ENCODE results near the gene AGBL4. TPM values are rescaled to one million over a fixed set of nuclear protein-coding genes. Genes with fewer than 3 reads are reported as not detected.

Gene AGBL4
- polyA plus RNA-seq, 1 donor (not counting 4 experiments of a cell fraction or from before 2014, with no cell fraction given): not detected

- Histone ChIP-seq H3K4me2 (ENCODE audit: control insufficient read depth, extremely low read depth, insufficient read depth, low read depth, low read length) (no peak overlapping the region), H3K4me1 (ENCODE audit: control insufficient read depth, extremely low read depth, insufficient read depth, low read length) (no peaks in the 10 kb centered on the region), H3K79me2 (ENCODE audit: control insufficient read depth, insufficient read depth, low read length) (no peaks in the 10 kb centered on the region), H3K27me3 (ENCODE audit: control insufficient read depth, extremely low read depth, insufficient read depth, low read length) (no peaks in the 10 kb centered on the region), H3K9ac (ENCODE audit: control insufficient read depth, extremely low read depth, insufficient read depth, low read length) (no peak overlapping the region), H3K27ac (ENCODE audit: control insufficient read depth, insufficient read depth, low read length) (no peak overlapping the region), H3K4me3 (ENCODE audit: control insufficient read depth in 2 of 3, extremely low read depth in 1 of 3, insufficient read depth in 2 of 3, low read depth in 1 of 3, low read length in 3 of 3) (no peak overlapping the region), H2AFZ (ENCODE audit: control insufficient read depth, low read length) (no peak overlapping the region), H3K36me3 (ENCODE audit: control insufficient read depth in 2 of 2, extremely low read depth in 1 of 2, insufficient read depth in 2 of 2, low read length in 2 of 2) (no peaks in the 10 kb centered on the region), H3K9me3 (ENCODE audit: control insufficient read depth, low read depth, low read length) (no peaks in the 10 kb centered on the region), H4K20me1 (ENCODE audit: control insufficient read depth, extremely low read depth, insufficient read depth, low read length) (no peaks in the 10 kb centered on the region), H3K9me1 (ENCODE audit: control insufficient read depth, extremely low read depth, insufficient read depth, low read length) (no peaks in the 10 kb centered on the region)
- FAIRE-seq (no peak), DNase-seq (ENCODE audit: low read depth, low spot score) (no peak)
- dilution Hi-C loops (cut with MboI; ENCODE audit: extremely low pct_ligation_motif_present, low sequenced_read_pairs): no loop called here
- TF ChIP-seq EZH2 (IDR thresholded peaks at IDR 0.05; ENCODE audit: low read length): no peak
- TF ChIP-seq, protein P1, sequence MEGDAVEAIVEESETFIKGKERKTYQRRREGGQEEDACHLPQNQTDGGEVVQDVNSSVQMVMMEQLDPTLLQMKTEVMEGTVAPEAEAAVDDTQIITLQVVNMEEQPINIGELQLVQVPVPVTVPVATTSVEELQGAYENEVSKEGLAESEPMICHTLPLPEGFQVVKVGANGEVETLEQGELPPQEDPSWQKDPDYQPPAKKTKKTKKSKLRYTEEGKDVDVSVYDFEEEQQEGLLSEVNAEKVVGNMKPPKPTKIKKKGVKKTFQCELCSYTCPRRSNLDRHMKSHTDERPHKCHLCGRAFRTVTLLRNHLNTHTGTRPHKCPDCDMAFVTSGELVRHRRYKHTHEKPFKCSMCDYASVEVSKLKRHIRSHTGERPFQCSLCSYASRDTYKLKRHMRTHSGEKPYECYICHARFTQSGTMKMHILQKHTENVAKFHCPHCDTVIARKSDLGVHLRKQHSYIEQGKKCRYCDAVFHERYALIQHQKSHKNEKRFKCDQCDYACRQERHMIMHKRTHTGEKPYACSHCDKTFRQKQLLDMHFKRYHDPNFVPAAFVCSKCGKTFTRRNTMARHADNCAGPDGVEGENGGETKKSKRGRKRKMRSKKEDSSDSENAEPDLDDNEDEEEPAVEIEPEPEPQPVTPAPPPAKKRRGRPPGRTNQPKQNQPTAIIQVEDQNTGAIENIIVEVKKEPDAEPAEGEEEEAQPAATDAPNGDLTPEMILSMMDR (optimal IDR thresholded peaks at IDR 0.05 in 1 of 3, IDR thresholded peaks at IDR 0.05 in 1 of 3, conservative IDR thresholded peaks at IDR 0.05 in 1 of 3; ENCODE audit: extremely low read depth in 1 of 3, insufficient read depth in 2 of 3, low read length in 3 of 3): no peak
These were observed 1288.0 kb downstream of the AGBL4 start for GRCh38 chr1:48735796-48736195.

DNA sequence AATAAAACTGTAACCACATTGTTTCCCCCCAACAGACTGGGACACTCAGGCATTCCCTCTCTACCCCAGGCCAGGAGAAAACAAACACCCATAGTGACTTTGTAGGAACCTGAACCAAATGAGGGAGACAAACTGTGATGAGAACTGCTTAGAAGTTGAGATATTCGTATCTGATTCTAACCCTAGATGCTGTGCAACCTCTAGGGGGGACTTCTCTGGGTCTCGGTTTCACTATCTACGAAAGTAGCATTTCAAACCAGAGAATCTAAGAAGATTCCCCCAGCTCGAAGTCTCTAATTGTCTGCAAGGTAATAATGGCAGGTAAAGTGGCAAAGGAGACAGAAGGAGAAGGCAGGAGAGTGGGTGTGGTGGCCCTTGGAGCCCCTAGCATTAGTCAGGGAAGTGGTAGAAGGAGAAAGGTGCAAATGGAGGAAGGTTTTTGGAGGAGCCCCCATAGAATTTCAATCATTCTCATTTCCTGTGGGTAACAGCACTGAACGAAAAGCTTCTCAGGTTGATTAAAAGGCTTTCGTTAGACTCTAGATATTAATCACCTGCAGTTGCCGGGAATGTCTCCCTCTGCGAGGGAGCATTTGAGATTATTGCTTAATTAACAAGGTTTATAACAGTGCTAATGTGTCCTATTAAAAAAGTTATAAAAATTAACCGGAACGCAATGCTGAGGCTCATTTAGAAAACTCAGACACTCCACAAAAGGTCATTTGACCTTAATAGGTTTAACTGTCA, 1293.4 kb downstream of the AGBL4 start:
- H3K9ac ChIP-seq (ENCODE audit: control insufficient read depth, extremely low read depth, insufficient read depth, low read length): no peak overlapping the region
- no peaks in the 10 kb centered on the region for H3K4me1 ChIP-seq (ENCODE audit: control insufficient read depth, extremely low read depth, insufficient read depth, low read length)
- H3K79me2 ChIP-seq (ENCODE audit: control insufficient read depth, insufficient read depth, low read length): no peaks in the 10 kb centered on the region
- no peak overlapping the region for H3K4me3 ChIP-seq (ENCODE audit: control insufficient read depth in 2 of 3, extremely low read depth in 1 of 3, insufficient read depth in 2 of 3, low read depth in 1 of 3, low read length in 3 of 3)
- no peak overlapping the region for H3K27ac ChIP-seq (ENCODE audit: control insufficient read depth, insufficient read depth, low read length)
- no peak overlapping the region for H3K4me2 ChIP-seq (ENCODE audit: control insufficient read depth, extremely low read depth, insufficient read depth, low read depth, low read length)
- no peaks in the 10 kb centered on the region for H3K36me3 ChIP-seq (ENCODE audit: control insufficient read depth in 2 of 2, extremely low read depth in 1 of 2, insufficient read depth in 2 of 2, low read length in 2 of 2)
- no peak for TF ChIP-seq EZH2 (IDR thresholded peaks at IDR 0.05; ENCODE audit: low read length)
- TF ChIP-seq, protein P1 (optimal IDR thresholded peaks at IDR 0.05 in 1 of 3, IDR thresholded peaks at IDR 0.05 in 1 of 3, conservative IDR thresholded peaks at IDR 0.05 in 1 of 3; ENCODE audit: extremely low read depth in 1 of 3, insufficient read depth in 2 of 3, low read length in 3 of 3): no peak
- no peak for DNase-seq (ENCODE audit: low read depth, low spot score)
- H3K9me1 ChIP-seq (ENCODE audit: control insufficient read depth, extremely low read depth, insufficient read depth, low read length): no peaks in the 10 kb centered on the region
- H3K9me3 ChIP-seq (ENCODE audit: control insufficient read depth, low read depth, low read length): no peaks in the 10 kb centered on the region
- no peaks in the 10 kb centered on the region for H3K27me3 ChIP-seq (ENCODE audit: control insufficient read depth, extremely low read depth, insufficient read depth, low read length)
- H2AFZ ChIP-seq (ENCODE audit: control insufficient read depth, low read length): no peak overlapping the region
- H4K20me1 ChIP-seq (ENCODE audit: control insufficient read depth, extremely low read depth, insufficient read depth, low read length): no peaks in the 10 kb centered on the region
- no peak for FAIRE-seq
- dilution Hi-C loops (cut with MboI; ENCODE audit: extremely low pct_ligation_motif_present, low sequenced_read_pairs): no loop called here

Measured in keratinocyte (primary cell).